Mucosa of descending colon (tissue), 3 donors: Measurements from ENCODE around the gene GBA2. TPM values are rescaled to one million over a fixed set of nuclear protein-coding genes. Genes with fewer than 3 reads are reported as not detected.

ENCODE experiments used
- ATAC-seq: fragments of 200-7000 bp; cut with Tn5 transposase; one replicate; pipeline ENCODE4 v1.9.1; 2020; ENCODE audit warnings: mild to moderate bottlenecking, moderate library complexity
- DNase-seq, 3 donors: peaks; one replicate each; pipeline ENCODE4 v3.0.0-alpha.2; 2020
- H3K36me3 ChIP-seq: fragments of 200-600 bp; one replicate; pipeline ENCODE4 v1.8.0; 2021; ENCODE audit warnings: low read depth, mild to moderate bottlenecking
- H3K4me1 ChIP-seq: fragments of 200-600 bp; one replicate; pipeline ENCODE4 v1.8.0; 2021; ENCODE audit warnings: low read depth, mild to moderate bottlenecking
- H3K4me3 ChIP-seq: fragments of 200-600 bp; one replicate; pipeline ENCODE4 v1.8.0; 2021; ENCODE audit warnings: mild to moderate bottlenecking
- H3K9me3 ChIP-seq: fragments of 200-600 bp; one replicate; pipeline ENCODE4 v1.8.0; 2021; ENCODE audit warnings: mild to moderate bottlenecking
- intact Hi-C, 2 donors: fragments of 100-400 bp; cut with DNase I in 1 of 2; cut with micrococcal nuclease in 1 of 2; formaldehyde crosslinking; loops; one replicate each; pipeline versions ENCODE4 v1.11.0 to v1.11.1; 2022; cut with DNase I, micrococcal nuclease
- total RNA-seq, 3 donors: library from RNA; stranded (reverse); fragmentation: NEBNext Ultra II Directional in 2 of 3; extraction: Animal tissue kit (Norgen Biotek cat#: 25700) in 2 of 3; gene quantifications; one replicate each; pipeline versions ENCODE4 v1.2.1 to v1.2.4, GENCODE V29; 2021 to 2023
- TF ChIP-seq, protein P1 (sequence below): fragments of 200-600 bp; IDR thresholded peaks from one replicate; pipeline ENCODE4 v1.8.0; 2022; ENCODE audit warnings: antibody characterized with exemption, mild to moderate bottlenecking
- donor health status: DM: no; HTN: no; CAD: no; lungs with moderate emphysema.
- donor health status: DM: no; HTN: no; CAD: no.
- donor health status: DM: no; HTN: yes; CAD: no.

Gene GBA2
- total RNA-seq, 3 donors from 2014 or later = 157 to 285 (median 223) TPM

DNA sequence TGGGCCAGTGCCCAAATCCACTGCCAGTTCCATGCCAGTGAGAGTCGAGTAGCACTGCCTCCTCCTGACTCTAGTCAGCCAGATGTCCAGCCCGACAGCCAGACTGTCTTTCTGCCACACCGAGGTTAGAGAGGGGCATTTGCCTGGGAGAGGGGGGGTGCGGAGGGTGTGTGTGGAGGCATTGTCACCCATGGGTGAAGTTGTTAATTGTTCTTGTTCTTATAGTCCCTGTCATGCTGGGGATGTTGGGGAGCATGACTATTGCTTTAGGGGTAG, 1.2 kb upstream of the GBA2 start:
- TF ChIP-seq, protein P1, sequence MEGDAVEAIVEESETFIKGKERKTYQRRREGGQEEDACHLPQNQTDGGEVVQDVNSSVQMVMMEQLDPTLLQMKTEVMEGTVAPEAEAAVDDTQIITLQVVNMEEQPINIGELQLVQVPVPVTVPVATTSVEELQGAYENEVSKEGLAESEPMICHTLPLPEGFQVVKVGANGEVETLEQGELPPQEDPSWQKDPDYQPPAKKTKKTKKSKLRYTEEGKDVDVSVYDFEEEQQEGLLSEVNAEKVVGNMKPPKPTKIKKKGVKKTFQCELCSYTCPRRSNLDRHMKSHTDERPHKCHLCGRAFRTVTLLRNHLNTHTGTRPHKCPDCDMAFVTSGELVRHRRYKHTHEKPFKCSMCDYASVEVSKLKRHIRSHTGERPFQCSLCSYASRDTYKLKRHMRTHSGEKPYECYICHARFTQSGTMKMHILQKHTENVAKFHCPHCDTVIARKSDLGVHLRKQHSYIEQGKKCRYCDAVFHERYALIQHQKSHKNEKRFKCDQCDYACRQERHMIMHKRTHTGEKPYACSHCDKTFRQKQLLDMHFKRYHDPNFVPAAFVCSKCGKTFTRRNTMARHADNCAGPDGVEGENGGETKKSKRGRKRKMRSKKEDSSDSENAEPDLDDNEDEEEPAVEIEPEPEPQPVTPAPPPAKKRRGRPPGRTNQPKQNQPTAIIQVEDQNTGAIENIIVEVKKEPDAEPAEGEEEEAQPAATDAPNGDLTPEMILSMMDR = no peak
- no peak overlapping the region for H3K4me3 ChIP-seq
- H3K9me3 ChIP-seq = no peaks in the 10 kb centered on the region
- H3K36me3 ChIP-seq = no peaks in the 10 kb centered on the region
- DNase-seq (no peak), ATAC-seq (no peak)
- intact Hi-C loops = no loop called here
- peaks cover 33% of the 10 kb centered on the region for H3K4me1 ChIP-seq

DNA sequence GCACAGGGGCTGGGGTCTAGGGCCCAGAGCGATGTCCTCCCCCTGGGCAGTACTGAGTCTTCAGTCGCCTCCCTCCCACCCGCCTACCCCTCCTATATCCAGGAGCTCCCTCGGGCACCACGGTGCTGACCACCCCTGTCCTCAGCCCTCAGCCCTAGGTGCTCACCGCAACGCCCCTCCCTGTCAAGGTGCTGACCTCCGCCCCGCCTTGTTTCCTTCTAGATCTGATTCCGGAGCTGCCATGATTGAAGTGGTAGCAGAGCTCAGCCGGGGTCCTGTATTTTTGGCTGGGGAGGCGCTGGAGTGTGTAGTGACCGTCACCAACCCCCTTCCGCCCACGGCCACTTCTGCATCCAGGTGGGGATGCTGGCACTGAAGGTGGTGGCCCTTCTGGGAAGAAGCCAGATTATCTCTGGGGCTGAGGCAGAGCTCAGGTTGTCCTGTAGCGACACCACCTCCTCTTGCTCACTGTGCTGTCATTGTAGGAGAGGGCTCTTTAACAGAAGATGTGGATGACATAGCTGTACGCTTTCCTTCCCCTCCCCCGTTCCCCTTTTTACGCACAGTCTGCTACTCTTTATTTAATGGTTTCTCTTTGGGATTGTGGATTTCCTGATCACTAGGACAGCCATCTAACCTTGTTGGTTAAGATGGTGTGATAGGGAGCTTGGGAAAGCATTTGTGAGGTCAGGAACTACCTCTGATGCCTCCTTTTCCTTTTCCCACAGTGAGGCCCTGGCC, 657 bp upstream of the GBA2 start:
- Histone ChIP-seq H3K4me3 (peak overlapping the region; percentile 74), H3K9me3 (no peaks in the 10 kb centered on the region), H3K4me1 (peaks cover 33% of the 10 kb centered on the region), H3K36me3 (no peaks in the 10 kb centered on the region)
- DNase-seq (peak; percentile 79 to 85 (median 81)), ATAC-seq (peak; percentile 65)
- TF ChIP-seq, protein P1 = no peak
- intact Hi-C loops = no loop called here

DNA sequence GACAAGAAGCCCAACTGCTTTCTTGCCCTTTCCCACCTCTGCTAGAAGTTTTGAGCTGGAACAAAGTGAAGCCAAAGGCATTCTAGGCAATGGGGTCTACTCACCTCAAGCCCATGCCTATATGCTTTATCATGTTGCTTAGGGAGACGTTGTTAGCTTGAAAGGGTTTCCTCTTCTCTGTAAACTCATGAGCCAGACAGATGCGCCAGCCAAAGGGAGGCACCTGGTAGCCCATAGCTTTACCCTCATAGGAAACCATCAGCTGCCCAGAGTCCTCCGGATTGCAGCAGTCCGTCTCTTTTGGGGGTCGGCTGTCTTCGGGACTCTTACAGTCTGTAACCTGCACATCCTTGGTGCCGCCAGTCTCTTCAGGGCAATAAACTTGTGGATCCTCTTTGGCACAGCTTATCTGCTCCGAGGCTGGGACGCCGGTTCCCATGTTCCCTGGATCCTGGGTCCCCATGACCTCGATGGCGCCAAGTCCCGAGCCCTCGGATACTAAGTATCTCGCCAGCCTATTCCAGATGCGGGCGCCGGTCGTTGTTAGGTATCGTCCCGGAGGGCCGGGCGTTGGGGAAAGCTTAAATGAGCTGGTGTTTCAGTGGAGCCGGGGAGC, 678 bp downstream of the GBA2 start:
- H3K4me3 ChIP-seq = peak overlapping the region; percentile 74
- intact Hi-C loops = no loop called here
- H3K9me3 ChIP-seq = no peaks in the 10 kb centered on the region
- peak; percentile 0 for ATAC-seq
- H3K4me1 ChIP-seq = peaks cover 33% of the 10 kb centered on the region
- H3K36me3 ChIP-seq = peaks cover 5% of the 10 kb centered on the region
- peak in 1 of 3 donors; percentile 40 for DNase-seq
- TF ChIP-seq, protein P1 = no peak

DNA sequence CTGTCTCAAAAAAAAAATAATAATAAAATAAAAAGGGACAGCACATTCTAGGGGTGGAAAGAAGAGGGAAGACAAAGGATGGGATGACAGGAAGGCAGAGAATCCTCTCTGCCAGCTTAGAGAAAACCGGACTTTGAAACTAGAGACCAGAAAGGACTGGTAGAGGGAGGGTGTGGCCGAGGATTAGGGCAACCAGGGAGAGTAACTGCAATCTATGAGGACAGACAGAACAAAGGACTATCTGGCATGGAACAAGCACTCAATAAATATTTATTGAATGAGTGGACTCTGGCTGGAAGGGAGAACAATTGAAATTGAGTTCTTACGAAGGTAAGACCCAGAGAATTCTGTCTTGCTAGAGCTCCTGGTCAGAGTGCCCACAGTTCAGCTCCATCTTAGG, 2.4 kb downstream of the GBA2 start:
- Histone ChIP-seq H3K36me3 (peaks cover 5% of the 10 kb centered on the region), H3K4me1 (peaks cover 33% of the 10 kb centered on the region), H3K4me3 (no peak overlapping the region), H3K9me3 (no peaks in the 10 kb centered on the region)
- intact Hi-C loops = no loop called here
- peak in 1 of 3 donors; percentile 72 for DNase-seq
- TF ChIP-seq, protein P1 = no peak
- ATAC-seq = peak; percentile 42

DNA sequence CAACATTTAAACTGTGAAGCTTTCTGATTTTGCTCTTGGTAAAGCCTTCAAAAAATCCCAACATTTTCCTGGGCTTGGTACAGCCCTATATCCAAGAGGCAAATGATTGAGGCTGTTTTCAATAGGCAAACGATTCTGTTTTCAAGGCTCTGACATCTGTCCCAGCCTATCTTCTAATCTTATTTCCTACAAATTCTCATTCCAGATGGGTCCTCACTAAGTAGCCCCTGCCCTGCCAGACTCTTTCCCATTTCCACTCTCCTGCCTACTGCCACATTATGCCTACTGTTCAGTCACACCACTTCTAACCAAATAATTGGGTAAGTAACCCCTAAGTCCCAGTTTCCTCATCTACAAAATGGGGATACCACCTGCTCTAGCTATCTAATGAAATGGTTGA, 3.5 kb downstream of the GBA2 start:
- intact Hi-C loops = no loop called here
- H3K4me3 ChIP-seq = no peak overlapping the region
- no peaks in the 10 kb centered on the region for H3K9me3 ChIP-seq
- H3K4me1 ChIP-seq = peaks cover 31% of the 10 kb centered on the region
- peaks cover 5% of the 10 kb centered on the region for H3K36me3 ChIP-seq
- DNase-seq = no peak
- TF ChIP-seq, protein P1 = no peak
- no peak for ATAC-seq
